HG02885 (cell line): ENCODE results near the gene CTDP1.

Experiments
- ATAC-seq: cut with Tn5 transposase; IDR thresholded peaks from one replicate; pipeline ENCODE4 v1.9.1; 2021; ENCODE audit warnings: mild to moderate bottlenecking; ENCODE audit not compliant: unreplicated experiment, poor library complexity

CTDP1 gene

DNA sequence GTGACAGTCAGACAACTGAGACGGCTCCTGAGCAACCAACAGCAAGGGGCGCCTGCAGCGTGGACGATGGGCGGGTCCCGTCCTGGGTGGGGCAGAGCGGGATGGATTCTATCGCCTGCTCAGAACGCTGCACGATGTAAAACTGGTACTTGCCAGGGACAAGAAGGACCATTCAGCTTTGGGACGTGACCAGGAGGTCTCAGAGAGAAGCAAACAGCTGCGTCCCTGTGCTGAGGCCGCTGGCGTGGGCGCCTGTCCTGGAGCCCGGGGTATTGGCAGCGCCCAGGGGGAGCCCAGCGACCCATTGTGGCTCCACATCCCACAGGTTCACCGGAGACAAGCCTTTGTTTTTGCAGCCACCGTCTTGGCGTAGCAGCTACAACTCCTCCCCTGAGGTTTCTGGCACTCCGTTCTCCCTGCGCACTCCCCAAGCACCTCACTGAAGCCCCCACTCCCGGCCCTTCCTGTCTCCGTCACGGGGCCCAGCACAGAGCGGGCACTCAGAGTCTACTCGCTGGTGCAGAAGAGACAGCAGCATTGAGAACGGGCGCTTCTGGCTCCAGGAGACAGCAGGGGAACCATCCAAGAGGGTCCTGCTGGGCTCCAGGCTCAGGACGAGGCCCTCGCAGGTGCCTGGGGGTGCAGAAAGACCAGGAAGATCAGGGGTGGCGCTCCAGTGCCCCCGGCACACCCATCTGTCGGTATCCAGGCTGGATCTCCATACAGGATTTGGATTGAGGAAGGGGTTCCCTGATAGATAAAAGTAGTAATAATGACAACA, 96.0 kb downstream of the CTDP1 start:
- no peak for ATAC-seq

DNA sequence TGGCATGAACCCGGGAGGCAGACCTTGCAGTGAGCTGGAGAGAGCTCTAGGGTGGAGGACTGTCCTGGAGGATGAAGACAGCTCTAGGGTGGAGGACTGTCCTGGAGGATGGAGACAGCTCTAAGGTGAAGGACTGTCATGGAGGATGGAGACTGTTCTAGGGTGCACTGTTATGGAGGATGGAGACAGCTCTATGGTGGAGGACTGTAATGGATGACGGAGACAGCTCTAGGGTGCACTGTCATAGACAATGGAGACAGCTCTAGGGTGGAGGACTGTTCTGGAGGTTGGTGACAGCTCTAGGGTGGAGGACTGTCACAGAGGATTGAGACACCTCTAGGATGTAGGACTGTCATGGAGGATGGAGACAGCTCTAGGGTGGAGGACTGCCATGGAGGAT, 97.1 kb downstream of the CTDP1 start:
- no peak for ATAC-seq

DNA sequence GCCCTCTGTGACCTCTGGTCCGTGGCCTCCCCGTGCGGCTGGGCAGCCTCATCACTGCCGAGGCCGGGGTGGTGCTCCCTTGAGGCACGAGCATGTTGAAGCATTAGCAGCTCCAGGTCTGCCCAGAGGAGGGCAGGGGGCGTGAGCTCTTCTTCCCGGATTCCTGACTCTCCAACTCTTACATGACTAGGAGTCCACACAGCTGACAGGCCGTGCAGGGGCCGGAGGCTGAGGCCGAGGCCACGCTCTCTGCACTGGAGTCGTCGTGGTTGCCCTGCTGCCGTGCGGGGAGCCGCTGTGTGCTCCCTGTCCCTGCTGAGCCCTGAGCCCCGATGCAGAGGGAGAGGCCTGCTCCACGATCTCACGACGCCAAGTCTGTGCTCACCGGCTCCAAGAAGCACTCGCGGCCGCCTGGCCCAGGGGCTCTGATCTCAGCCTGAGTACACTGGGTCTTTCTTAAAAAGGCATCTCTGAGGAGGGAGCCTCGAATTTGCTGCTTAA, 98.7 kb downstream of the CTDP1 start:
- ATAC-seq: no peak

DNA sequence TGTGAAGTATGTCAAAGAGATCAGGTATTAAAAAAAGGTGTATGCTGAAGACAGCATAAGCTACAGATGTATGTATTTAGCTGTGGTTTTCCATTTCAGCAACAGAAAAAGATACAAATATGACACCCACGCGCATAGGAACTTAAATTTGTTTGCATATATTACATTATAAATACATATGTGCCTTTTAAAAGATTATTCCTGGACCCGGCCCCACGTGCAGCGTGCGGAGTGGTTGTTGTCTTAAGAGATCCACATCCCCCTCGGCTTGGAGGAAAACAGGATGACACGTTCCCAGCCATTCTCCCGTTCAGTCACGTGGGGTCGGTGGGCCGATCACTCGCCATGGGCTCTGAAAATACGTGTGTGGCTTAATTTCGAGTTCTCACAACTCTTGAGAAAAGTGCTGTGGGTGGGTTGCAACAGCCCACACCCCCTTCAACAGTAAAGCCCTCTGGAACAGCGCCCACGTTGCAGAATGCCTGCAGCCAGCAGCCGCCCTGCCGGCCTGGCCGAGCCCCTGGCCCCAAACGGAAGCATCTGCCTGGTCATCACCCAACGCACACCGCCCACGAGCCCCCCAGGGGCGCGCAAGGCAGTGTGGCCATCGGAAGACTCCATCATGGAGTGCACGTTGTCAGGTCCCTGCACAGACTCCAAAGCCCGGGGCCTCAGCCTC, 99.6 kb downstream of the CTDP1 start:
- no peak for ATAC-seq

DNA sequence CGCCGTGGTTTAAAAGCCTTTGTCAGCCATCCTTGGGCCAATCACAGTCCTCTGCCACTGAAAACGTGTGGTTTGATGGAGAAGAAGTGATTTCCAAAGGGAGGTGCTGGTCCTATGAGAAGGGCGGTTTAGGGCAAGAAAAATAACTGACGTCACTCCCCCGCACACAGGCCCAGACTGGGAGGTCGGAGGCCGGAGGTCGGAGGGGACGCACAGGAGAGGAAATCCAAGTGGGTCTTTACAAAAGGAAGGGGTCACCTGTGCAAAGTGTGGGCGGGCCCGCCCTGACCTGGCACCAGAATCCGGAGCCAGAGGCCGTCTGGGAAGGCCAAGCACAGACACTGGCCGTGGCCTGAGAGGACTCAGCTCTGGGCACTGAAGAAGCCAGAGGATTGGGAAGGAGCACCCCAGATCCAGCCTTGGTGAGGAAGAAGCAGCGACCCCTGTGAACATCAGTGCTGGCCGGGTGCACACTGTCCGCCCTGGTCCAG, 100.1 kb downstream of the CTDP1 start:
- ATAC-seq: no peak

DNA sequence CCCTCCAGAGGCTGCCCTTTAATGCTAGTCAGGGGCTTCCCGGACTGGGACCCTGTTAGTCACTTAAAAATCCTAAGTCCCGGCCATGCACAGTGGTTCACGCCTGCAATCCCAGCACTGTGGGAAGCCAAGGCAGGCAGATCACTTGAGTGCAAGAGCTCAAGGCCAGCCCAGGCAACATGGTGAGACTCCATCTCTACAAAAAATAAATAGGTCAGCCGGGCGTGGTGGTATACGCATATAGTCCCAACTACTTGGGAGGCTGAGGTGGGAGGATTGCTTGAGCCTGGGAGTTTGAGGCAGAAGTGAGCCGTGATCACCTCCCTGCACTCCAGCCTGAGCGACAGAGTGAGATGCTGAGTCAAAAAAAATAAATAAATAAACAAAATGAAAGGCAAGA, 100.9 kb downstream of the CTDP1 start:
- ATAC-seq: no peak

DNA sequence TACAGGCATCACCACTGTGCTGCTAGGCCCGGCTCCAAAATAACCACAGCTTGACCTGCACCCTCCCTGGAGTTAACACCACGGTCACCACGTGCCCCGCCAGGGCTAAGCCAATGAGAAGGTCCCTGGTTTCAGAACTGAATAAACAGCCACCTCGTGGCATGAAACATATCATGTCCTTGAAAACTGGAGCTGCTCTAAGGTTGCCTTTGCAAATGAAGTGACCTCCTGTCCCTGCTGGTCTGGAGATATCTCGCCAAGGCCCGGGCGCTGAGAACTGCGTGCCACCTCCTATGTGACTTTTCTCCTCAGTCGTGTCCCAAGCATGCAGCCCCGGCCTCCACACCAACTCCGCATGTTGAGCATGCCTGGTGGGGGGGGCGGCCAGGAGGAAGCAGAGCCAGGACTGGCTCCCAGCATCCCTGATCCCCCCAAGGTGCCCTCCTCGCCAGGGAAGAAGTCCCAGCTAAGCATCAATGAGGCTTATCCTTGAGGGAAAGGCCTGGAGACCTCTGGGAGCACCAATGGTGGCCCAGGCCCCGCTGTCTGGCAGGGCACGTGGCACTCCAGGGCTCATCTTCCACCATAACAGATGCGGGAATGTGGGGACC, 101.8 kb downstream of the CTDP1 start:
- ATAC-seq: no peak

DNA sequence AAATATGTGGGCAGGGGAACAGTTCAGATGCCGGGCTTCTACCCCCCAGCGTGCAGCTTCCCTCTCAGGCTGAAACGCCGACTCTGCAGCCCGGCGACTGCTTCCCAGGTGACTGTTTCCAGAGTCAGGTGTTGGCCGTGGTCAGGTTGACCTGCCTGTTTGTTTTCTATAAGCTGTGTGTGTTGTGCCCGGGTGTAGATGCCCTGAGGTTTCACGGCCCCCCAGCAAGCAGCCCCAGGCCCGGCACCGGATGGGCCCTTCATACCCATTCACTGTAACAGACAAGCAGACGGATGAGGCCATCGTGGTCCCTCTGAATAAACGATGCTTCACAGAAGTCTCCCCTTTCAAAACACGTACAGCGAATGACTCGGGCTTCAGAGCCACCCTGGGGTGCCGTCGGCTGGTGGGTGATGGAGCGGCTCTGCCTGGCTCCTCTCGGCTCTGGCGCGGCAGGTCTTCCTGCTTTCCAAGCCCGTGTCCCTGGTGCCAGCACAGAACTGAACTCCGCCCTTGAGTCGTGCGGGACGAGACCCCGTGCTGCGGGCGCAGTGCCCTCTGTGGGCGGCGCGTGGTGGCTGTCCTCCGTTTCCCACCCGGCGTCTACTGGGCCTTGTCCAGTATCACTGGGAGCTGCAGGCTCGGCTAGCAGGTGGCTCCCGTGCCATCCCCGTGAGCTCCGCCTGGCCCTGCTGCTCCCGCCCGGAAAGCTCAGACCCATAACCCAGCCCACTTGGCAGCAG, 103.1 kb downstream of the CTDP1 start:
- no peak for ATAC-seq

DNA sequence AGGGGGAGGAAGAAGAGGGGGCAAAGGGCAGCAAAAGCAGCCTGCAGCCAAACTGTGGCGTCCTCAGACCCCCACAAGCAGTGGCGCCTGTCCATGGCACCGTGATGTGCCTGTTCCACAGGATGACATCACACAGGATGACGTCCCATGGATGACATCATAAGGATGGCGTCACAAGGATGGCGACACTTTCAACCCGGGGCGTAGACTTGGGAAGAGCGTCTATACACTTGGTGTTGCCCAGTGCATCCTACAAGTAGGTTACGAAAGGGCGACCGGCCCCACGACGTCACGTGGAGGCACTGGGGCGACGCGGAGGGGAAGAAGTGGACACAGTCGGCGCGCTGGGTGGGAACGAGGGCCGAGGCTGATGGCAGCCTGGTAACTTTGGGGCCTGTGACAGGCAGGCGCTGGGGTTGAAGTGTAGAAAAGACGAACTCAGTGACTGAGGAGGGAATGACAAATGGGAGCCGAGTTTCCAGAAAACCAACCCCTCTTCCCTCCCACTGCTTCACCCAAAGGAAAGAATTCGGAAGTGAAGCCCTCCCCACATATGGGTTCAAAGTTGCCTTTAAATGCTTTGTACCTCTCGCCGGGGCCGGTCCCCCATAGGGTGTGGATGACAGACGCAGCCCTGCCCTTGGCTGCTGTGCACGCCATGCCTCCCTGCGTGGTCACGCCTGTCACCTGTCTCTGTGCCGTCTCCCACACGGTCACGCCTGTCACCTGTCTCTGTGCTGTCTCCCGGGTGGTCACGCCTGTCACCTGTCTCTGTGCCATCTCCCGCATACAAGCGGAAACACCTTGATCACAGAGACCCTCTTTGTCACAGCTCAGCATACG, 104.7 kb downstream of the CTDP1 start:
- ATAC-seq: no peak

DNA sequence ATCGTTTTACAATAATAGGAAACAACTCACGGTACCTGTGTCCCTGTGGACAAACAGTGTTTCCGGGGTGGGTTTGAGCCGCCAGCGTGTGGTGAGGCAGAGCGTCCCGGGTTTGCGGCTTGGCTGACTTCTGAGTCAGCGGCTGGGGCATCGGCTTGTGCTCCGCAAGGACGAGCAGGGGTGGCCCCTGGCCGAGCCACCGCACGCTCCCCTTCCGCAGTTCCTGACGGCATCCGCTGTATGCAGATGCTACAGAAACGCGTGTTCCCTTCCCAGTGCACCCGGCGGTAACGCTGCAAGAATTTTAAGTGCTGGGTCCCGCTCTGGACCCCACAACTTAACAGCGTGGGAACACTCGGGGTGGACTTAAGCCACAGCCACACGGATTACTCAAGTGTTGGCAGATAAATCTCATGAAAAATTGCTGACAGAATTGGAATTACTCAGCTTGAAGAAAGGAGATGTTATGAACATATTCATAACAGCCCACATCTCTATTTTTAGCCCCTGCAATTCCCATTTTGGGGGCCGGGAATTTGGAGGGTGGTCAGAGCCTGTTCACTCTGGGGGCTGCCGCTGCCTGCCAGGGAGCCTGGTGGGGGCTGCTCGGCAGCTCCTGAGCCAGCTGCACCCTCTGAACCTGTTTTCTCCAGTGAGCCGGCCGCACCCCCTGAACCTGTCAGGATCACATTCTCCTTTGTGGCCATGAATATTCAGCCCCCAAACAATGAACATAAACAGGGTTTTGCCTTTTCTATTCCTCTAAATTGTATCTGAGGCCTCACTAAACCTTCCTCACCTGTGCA, 105.6 kb downstream of the CTDP1 start:
- no peak for ATAC-seq

DNA sequence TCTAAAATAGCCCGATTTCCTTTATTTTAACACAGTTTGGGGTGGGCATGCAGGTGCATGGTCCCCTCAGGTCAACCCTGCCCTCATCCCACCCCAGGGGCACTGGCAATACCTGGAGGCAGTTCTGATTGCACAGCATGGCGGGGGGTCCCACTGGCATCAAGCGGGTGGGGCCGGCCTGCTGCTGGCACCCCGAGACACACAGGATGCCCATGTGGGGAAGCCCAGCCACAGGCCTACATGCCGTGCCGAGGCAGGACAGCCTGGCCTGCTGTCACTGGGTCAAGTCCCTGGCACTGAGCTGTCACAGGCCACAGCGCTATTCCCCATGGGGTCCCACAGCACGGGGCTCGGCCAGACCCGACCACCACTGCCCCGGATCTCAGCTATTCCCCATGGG, 106.2 kb downstream of the CTDP1 start:
- no peak for ATAC-seq

DNA sequence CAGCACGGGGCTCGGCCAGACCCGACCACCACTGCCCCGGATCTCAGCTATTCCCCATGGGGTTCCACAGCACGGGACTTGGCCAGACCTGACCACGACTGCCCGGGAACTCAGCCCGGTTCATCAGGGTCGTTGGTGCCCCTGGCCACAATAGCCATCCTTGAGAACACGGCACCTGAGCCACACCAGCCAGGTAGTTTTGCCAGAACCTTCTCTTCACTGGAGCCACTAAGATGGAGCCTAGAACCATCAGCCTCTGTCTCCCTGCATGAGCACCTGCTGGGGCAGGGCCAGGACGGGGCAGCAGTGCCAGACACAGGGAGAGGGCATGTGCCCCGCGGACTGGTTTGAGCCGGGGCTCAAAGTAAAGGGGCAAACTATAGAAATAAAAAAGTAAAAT, 106.7 kb downstream of the CTDP1 start:
- no peak for ATAC-seq

DNA sequence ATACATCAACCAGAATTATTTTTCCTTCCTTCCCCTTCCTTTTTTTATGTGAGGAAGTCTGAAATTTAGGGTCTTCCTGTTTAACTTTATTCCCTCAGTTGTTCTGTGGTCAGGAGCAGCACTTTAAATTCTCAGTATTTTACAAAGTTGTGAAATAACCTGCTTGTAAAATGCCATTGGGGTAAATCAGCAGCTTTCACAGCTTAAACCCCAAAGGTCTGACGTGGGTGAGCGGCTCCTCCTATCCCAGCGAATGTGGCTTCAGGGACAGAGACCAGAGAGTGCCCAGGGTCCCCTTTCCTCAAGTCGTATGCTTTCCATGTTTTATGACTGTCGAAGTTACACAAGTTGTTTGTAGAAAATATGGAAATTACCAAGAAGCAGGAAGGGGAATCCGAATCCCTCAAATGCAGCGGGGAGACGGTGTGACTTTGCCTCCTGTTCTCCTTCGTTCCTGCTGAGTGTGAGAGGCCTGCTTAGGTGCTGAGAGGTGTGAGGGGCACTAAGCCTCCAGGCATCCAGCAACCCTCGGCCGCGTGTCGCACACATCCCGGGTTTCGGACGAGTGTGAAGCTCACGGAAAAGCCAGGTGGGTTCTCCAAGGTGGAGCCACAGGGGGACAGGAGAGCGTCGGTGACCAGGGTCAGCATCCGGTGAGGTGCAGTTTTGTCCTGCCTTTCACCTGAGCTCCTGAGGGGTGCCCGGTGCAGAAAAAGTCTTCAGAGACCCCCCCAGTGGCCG, 107.4 kb downstream of the CTDP1 start:
- ATAC-seq: no peak

DNA sequence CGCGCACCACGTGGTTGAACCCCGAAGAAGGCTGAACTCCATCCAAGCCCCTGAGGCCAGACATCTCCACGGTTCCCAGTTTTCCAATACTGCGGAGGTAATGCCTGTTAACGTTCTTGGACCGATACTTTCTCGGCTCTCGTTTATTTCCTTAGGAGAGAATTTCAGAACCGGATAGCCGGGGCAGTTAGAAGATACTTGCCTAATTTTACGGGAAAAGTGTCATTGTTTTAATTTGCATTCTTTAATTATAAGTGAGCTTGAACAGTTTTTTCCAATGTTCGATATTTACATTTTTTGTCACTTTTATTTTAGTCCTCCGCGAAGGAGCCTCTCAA, 107.9 kb downstream of the CTDP1 start:
- no peak for ATAC-seq

DNA sequence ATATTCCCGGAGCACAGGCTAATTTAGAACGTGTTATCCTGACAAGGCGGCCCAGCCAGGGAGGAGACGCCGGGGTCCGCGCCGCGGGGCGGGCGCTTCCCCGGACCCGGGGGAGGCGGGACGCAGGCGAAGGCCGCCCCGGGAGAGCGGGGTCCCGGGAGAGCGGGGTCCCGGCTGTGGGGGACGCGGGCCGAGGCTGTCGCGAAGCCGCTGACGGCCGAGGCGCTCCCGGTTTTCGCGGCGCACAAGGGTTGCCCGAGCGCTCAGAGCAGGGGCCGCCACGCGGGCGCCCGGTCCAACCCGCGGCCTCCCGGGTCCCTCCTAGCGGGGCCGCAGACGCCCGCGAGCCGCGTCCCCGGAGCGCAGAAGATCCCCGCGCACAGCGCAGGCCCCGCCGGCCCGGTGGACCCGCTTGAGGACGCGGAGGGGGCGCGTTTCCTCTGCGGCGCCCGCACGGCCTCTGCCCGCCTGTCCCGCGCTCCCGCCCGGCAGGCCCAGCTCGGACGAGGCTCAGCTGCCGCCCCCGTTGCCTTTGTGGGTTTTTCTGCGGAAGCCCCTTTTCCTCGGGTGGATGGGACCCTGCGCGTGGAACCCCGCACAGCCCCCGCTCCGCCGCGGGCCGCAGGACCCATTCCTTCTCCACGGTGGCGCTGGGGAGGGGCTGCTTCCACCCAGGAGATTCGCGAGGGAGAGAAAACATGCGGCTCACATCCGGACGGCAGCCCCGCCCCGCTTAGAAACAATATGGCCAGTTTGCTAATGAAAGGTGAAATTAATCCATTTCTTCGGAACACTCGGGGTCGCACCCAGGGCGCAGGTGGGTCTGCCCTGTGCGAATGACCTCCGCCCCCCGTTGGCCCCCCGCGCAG, 108.5 kb downstream of the CTDP1 start:
- ATAC-seq: no peak

DNA sequence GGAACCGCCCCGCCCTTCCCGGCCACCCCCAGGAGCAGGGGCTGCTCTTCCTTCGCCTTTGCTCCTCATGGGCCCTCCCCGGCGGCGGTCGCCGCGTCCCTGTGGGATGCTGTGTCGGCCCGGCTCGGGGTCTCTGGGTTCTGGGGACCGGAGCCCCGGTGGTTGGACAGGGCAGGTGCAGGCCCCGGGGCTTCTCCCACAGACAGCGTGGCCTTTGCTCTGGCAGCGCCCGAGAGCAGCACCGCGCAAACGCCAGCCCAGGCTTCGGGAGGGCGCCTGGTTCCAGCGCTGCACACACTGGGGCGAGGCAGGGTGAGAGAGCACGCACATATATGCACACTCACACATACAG, 109.1 kb downstream of the CTDP1 start:
- no peak for ATAC-seq

DNA sequence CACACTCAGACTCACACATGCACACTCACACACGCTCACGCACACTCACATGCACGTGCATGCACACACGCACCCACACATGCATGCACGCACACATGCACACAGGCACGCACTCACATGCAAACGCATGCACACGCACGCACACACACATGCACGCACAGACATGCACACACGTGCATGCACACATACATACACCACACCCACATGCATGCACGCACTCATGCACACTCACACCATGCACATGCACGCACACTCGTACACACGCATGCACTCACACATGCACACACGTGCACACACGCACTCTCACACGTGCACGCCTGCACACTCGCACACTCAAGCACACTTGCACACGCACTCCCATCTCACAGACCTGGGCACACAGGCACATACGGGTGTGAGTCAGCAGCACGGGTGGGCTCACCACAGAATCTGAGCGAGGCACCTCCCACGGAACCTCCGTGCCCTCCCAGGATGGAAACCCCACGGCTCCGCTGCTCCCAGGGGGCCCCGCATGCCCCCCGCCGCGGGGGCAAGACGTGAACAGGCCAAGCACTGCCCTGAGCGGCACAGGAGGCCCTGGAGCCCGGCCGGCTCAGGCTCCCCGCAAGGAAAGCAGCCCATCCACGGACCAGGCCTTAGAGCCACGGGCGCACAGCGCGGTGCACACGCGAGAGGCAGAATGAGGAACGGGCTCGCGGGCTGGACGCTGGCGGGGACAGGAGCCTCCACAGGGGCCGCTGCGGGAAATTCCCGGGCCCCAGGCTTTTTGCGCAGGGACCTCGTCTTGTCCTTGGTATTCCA, 109.7 kb downstream of the CTDP1 start:
- no peak for ATAC-seq
